HG03025 (cell line): ENCODE measurements around the gene LMX1A.

Source experiments
- ATAC-seq: cut with Tn5 transposase; IDR thresholded peaks from one replicate; pipeline ENCODE4 v1.9.1; 2021; ENCODE audit warnings: mild to moderate bottlenecking, moderate library complexity; ENCODE audit not compliant: unreplicated experiment, low FRiP score

Gene LMX1A

DNA sequence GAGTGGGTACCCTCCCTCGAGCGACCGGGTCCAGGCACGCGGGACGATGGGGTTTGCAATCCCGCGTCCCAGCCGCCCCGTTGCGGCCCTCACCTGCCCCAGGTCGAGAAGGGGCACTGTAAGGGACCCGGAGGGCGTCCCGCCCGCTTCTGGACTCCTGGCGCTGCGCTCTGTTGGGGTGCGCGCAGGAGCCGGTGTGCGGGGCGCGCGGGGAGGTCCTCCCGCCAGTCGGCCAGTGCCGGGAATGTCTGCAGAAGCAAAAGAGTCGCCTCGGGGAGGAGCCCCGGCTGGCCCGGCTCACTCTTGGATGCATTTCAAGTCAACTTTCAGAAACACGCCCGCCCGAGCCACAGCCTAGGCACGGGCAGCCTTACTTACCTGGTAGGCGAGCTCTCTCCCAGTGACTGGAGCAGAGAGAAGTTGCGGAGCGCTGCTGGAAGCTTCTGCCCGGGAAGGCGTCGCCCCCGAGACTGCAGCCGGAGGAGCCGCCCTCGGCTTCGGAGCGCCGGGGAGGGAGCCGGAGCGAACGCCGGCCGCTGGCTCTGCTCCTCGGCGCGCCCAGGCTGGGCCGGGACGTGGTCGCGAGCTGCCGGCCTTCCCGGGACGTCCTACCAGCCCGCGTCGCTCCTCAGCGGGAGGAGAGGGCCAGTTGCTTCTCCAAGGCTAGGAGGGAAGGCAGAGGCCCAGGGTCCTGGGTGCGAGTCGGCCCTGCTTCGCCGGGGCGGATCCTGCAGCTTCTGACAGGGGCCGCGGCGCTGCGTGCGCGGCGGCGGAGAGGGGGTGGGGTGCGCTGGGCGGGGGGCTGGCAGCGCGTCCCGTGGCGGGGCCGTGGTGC is at the start of gene LMX1A:
Gene LMX1A, minus strand, starts transcription at position 739 of the 835 bp plus-strand sequence. CDS start 1,156 bp downstream, outside the sequence.
- ATAC-seq = no peak

DNA sequence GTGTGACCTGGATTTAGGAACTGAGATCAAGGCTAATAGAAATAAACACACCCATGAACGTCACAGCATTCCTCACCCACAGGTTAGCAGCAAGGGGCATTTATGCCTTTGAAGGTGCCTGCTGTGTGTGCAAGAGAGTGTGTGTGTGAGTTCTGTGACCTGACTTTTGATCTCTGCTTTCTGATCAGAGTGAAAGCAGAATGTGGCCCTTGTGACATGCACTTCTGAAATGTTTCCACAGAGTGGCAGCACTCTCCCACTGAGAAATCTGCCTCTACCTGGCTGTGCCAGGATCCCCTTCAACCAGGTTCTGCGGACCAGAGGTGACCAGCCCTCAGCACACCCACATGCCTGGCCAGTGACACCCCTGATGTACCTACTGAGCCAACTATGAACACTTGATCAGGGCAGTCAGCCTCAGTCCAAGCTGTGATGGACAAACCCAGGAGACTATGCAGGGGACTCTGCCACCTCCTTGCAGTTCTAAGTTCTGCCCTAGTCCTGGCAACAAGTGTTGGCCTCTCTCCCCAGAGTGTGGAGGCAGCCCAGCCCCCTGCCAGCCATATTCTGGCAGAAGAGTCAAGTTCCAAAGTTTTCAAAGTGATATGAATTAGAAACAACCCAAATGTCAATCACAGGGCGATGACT is 47.4 kb upstream of the LMX1A start:
- no peak for ATAC-seq

DNA sequence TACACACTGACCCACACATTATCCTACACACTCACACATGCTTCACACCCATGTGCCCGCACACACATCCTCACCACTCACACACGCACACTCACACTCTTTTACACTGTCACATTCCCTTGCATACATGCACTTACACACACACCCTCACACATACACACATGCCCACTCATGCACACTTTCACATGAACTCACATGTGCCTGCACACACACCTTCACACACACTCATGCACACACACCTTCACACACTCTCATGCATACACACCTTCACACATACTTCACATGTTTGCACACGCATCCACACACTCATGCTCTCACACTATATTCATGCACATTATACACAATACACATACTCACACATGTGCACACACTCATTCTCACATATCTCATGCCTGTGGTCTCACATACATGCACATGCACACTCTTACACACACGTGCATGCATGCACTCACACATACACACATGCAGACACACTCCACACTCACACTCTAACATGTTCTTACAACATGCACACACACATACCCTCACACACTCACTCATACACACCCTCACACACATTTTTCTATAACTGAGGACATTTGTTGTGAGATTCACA is 46.1 kb upstream of the LMX1A start:
- no peak for ATAC-seq

GRCh38 chr1:165397944-165398343 is 41.4 kb upstream of the LMX1A start:
- no peak for ATAC-seq

- no peak for ATAC-seq
These were observed 39.4 kb upstream of the LMX1A start for GRCh38 chr1:165395901-165396300.

GRCh38 chr1:165395478-165395877 is 39.0 kb upstream of the LMX1A start:
- ATAC-seq = peak; percentile 55

GRCh38 chr1:165392634-165393571 is 36.4 kb upstream of the LMX1A start:
- peak; percentile 97 for ATAC-seq

GRCh38 chr1:165389609-165390008 is 33.1 kb upstream of the LMX1A start:
- no peak for ATAC-seq

- ATAC-seq = no peak
These were observed 31.4 kb upstream of the LMX1A start for GRCh38 chr1:165387961-165388360.

DNA sequence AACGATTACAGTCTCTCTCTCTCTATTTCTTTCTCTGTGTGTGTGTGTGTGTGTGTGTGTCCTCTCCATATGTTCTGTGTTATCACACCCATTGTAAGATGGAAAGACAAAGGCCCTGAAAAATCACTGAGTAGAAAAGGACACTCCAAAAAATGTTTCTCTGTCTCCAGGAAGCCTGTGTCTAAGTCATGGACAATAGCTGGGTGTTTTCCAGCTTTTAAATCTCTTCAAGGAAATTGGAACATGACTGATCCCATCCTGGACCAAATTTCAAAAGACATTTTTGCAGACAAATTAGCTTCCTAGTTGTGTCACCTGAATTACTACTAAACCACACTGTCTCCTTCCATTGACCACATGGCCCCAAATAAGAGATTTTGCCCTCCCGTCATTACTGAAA is 31.0 kb upstream of the LMX1A start:
- ATAC-seq = no peak

DNA sequence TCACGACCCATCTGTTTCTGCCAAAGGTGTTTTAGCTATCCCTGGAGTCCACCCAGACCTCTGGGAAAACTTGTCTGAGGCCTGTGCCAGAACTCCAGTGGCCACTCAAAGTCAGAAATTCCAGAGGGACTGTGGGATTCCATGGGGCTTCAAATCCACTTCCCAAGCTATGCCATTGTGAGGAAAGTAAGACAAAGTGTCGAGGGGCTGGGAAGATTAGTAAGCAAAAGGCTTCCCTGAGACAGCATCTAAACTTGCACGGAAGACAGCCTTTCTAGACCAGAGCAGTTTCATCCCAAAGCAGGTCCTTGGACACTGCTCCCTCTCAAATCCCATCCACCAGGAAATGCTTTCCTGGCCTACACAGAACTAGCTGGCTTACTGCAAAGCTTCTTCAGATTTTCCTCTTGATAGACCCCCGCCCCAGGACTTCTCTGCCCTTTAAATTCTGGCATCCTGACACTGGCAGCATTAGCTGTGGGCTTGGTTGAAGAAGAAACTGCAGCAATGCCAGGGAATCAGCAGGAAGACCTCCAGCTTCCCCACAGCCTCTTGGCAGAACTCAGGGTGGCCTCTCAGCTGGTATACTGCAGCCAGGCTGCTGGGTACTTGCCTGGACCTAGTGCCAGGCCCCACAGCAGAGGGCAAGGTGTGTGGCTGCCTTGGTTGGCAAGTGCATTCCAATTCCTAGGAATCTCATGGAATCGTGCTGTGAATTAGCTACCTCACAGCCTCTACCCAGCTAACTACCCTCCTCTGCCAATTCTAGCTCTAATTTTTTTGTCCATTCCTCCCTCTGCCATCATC is 27.3 kb upstream of the LMX1A start:
- ATAC-seq = no peak

DNA sequence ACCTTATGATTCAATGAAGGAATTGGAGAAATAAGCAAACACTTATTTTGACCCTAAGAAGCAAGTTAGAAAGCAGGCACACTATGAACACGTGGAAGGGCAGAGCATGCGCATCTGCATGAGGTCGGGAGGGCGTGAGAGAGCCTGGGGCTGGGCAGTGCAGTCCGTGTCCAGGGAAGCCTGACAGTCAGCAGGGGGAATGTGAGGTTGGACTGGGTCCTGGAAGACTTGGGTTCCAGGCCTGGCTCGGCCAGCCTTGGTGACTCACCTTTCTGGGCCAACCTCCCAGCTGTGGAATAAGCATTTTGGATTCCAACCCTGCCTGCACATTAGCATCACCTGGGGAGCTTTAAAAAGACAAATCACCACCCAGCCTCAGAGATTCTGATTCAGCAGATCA is 26.6 kb upstream of the LMX1A start:
- no peak for ATAC-seq

- no peak for ATAC-seq
These were observed 25.4 kb upstream of the LMX1A start for GRCh38 chr1:165381745-165382505.

DNA sequence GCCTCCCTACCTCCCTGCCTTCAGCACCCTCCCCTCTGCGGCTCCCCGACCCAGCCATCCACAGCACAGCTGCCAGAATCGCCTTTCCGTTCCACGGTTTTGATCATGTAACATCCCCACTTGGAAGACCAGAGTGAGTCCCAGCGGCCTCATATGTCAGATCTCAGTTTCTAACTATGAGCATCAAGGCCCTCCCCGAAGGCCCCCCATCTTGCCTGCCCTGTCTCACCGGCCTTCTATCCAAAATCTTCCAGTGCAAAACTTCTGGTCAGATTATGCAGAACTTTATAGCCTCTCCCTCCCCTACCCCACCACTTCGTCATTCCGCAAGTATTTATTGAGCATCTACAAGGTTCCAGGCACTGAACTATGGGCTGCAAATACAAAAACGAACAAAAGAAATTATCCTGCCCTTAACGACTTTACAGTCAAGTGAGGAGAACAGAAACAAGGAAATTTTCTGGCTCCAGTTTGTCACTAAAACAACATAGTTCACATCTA is 20.3 kb upstream of the LMX1A start:
- ATAC-seq = no peak

DNA sequence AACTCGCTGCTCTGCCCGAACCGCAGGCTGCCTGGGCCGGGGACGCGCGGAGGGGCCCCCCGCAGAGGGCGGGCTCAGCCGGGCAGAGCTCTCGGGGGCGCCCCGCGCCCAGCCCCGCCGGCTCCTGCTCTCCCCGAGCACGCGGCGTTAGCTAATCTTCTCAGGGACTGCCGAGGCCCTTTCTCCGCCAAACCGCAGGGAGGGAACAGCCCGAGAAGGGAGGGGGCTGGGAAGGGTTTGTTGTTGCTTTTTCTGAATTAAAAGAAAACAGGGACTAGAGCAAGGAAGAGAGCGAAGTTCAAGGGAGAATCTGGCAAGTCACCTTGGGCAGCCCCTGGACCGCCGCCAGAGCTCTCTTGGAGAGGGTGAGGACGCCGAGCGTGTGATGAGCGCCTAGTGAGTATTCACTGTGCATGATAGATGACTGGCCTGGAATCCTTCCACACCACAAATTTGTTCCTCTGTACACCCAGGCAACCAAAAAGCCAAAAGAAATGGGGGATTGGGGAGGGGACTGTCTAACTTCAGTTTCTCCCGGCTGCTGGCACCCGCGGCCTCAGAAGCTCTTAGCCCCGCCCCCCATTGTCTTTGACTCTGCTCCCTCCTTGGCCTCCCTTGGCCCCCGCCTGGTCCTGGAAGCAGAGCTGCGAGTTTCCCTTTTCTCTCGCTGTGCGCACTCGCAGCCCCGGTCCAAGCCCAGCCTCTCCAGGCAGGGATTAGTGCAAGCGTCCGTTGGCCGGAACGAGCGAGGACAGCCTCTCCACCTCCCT is 19.7 kb upstream of the LMX1A start:
- ATAC-seq = no peak

DNA sequence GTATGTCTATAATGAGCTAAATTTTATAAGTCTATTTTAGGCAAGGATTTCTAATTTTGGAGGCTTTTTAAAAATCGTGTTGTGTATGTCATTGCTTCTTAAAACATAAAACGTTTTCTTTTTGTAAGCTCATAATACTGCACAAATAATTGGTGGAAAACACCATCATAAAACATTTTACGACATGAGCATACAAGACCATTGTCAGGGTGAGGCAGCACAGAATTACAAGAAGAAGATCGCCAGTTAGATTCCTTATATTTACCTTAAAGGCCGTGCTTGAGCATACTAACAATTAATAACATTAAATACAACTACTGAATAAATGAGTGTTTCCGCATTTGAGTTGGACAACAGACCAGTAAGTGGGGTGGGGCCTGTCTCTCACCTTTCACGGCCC is 19.1 kb upstream of the LMX1A start:
- no peak for ATAC-seq

DNA sequence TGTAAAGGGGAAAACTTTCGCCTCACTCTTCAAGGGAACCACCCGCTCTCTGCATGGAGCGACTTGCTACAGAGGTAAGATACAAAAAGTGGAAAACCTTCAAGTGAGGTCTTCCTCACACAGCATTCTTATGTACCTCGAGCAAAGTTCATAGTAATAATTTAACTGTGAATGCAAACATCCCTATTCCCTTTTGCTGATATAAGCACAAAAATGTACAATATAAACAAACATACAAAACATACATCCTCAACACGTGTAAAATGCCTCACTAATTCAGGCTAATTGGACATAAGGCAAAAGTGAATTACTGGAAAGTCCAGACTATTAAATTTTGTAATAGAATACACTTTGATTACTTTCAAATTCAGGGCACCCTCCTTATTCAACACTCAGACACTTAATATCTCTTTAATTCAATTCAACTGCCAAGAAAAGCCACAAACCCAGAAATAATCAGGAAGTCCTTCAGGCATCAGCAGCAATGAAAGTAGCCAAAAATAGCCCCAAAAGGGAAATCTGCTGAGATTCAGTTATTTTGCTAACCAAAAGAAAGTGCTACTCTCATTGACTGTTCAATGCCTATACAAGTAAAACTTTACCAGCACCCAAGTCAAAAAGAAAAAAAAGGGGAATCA is 15.2 kb upstream of the LMX1A start:
- ATAC-seq = no peak
